Vagina (tissue), 2 donors: ENCODE data around the gene ABCD4.

Source experiments
- CTCF ChIP-seq, 3 experiments: fragments of 450-650 bp in 2 of 3; fragments of 200-600 bp in 1 of 3; sonication (generic) in 1 of 3; IDR thresholded peaks; one replicate each; pipeline ENCODE4 v1.5.1; 2017 to 2019; ENCODE audit warnings: antibody characterized with exemption in 3 of 3, mild to moderate bottlenecking in 2 of 3, moderate library complexity in 2 of 3
- POLR2A ChIP-seq, 2 donors: fragments of 450-650 bp; IDR thresholded peaks; one replicate each; pipeline ENCODE4 v1.6.1; 2017; ENCODE audit warnings: antibody characterized with exemption in 2 of 2, mild to moderate bottlenecking in 2 of 2, moderate library complexity in 2 of 2

- TF ChIP-seq CTCF (IDR thresholded peaks at IDR 0.05), result no peak
- TF ChIP-seq POLR2A (IDR thresholded peaks at IDR 0.05), result no peak
These were observed 65.3 kb downstream of the ABCD4 start for GRCh38 chr14:74237441-74237840.
